PC-9 (cell line): ENCODE measurements around the gene CFAP91. TPM values are rescaled to one million over a fixed set of nuclear protein-coding genes. Genes with fewer than 3 reads are reported as not detected.

Experiments used
- BruUV-seq: library from RNA; stranded (reverse); fragments of 400-500 nt; replicated peaks from 2 replicates; lab custom pipeline; 2021; lab: Mats Ljungman, UMichigan
- CTCF ChIA-PET: fragments of 300-600 bp; sonication (Branson Sonifier 250); formaldehyde crosslinking; loops from one replicate; lab custom pipeline; 2022; ENCODE audit warnings: antibody characterized with exemption; lab: Charles Lee
- POLR2A ChIA-PET: fragments of 300-600 bp; sonication (Branson Sonifier 250); formaldehyde crosslinking; loops from one replicate; lab custom pipeline; 2022; ENCODE audit warnings: antibody characterized with exemption; ENCODE audit not compliant: unreplicated experiment; lab: Charles Lee
- DNase-seq, 2 experiments: peaks; one replicate each; pipeline versions ENCODE4 v3.0.0 to v3.0.0-alpha.2; 2015 to 2022; ENCODE audit warnings: mixed read lengths in 1 of 2
- H2AFZ ChIP-seq: fragments of 200-600 bp; sonication (generic); 2 replicates; pipeline ENCODE4 v1.8.1; 2017; ENCODE audit warnings: antibody characterized with exemption
- H3F3A ChIP-seq: fragments of 200-600 bp; sonication (generic); 2 replicates; pipeline ENCODE4 v1.8.1; 2017; ENCODE audit warnings: antibody characterized with exemption, mild to moderate bottlenecking, low read depth; ENCODE audit not compliant: insufficient read depth
- H3K27ac ChIP-seq: fragments of 200-600 bp; sonication (generic); 2 replicates; pipeline ENCODE4 v1.6.1; 2016; ENCODE audit warnings: mixed run types
- H3K27me3 ChIP-seq: fragments of 200-600 bp; sonication (generic); 2 replicates; pipeline ENCODE4 v1.6.1; 2016; ENCODE audit warnings: low read depth, mixed run types; ENCODE audit not compliant: insufficient read depth
- H3K36me3 ChIP-seq: fragments of 200-600 bp; sonication (generic); 2 replicates; pipeline ENCODE4 v1.6.1; 2016; ENCODE audit warnings: low read depth, mixed run types
- H3K4me1 ChIP-seq: fragments of 200-600 bp; sonication (generic); replicated peaks from 2 replicates; pipeline ENCODE4 v1.6.1; 2016; ENCODE audit warnings: mixed run types; ENCODE audit not compliant: insufficient read depth
- H3K4me2 ChIP-seq: fragments of 200-600 bp; sonication (generic); 2 replicates; pipeline ENCODE4 v1.6.1; 2017; ENCODE audit warnings: mixed run types
- H3K4me3 ChIP-seq: fragments of 200-600 bp; sonication (generic); 2 replicates; pipeline ENCODE4 v1.6.1; 2016; ENCODE audit warnings: mixed run types
- H3K79me2 ChIP-seq: fragments of 200-600 bp; sonication (generic); 2 replicates; pipeline ENCODE4 v1.6.1; 2017; ENCODE audit warnings: low read depth, mixed run types
- H3K9me2 ChIP-seq: fragments of 200-600 bp; sonication (generic); 2 replicates; pipeline ENCODE4 v1.8.1; 2017; ENCODE audit warnings: mild to moderate bottlenecking; ENCODE audit not compliant: insufficient read depth
- H3K9me3 ChIP-seq: fragments of 200-600 bp; sonication (generic); 2 replicates; pipeline ENCODE4 v1.8.1; 2016; ENCODE audit warnings: low read depth; ENCODE audit not compliant: insufficient read depth
- H4K20me1 ChIP-seq: fragments of 200-600 bp; sonication (generic); 2 replicates; pipeline ENCODE4 v1.8.1; 2017; ENCODE audit not compliant: insufficient read depth
- CTCF ChIP-seq: fragments of 200-600 bp; sonication (generic); conservative IDR thresholded peaks from 2 replicates; pipeline ENCODE4 v1.6.1; 2017; ENCODE audit warnings: mixed run types, antibody characterized with exemption, mild to moderate bottlenecking, moderate library complexity
- EZH2 ChIP-seq: fragments of 200-600 bp; sonication (generic); IDR thresholded peaks from 2 replicates; pipeline ENCODE4 v1.8.0; 2017; ENCODE audit warnings: antibody characterized with exemption, low read depth
- intact Hi-C: fragments of 100-400 bp; cut with micrococcal nuclease; formaldehyde crosslinking; loops from one replicate; pipeline ENCODE4 v1.10.0; 2022; ENCODE audit not compliant: unreplicated experiment
- total RNA-seq: library from RNA; stranded (reverse); gene quantifications from 2 replicates; pipeline ENCODE4 v1.2.3, GENCODE V29; 2021

The CFAP91 gene
- total RNA-seq, 1 experiment from 2014 or later, result 1.2 TPM

GRCh38 chr3:119751423-119751822, 48.6 kb downstream of the CFAP91 start:
- Histone ChIP-seq H4K20me1 (no peaks in the 10 kb centered on the region), H3K27ac (no peak overlapping the region), H3K9me2 (peaks cover 4% of the 10 kb centered on the region; the same call in 1 of the 2 replicates), H3K4me2 (no peak overlapping the region), H3F3A (no peaks in the 10 kb centered on the region), H2AFZ (no peak overlapping the region), H3K27me3 (no peaks in the 10 kb centered on the region), H3K4me1 (no peaks in the 10 kb centered on the region), H3K36me3 (no peaks in the 10 kb centered on the region), H3K4me3 (no peak overlapping the region), H3K9me3 (peaks cover 3% of the 10 kb centered on the region; the same call in 1 of the 2 replicates), H3K79me2 (no peaks in the 10 kb centered on the region)
- no TSS peak for BruUV-seq
- CTCF ChIA-PET, result no interaction called here
- TF ChIP-seq CTCF (no peak), EZH2 (no peak)
- intact Hi-C loops, result no loop called here
- no peak for DNase-seq
- POLR2A ChIA-PET, result no interaction called here

Other genes with a start within 250 kb of the CFAP91 start
- 46.8 and 51.7 TPM in 2 replicates for gene TMEM39A, start 239.4 kb upstream of the CFAP91 start, total RNA-seq
- 8.8 and 11.9 TPM in 2 replicates for gene POGLUT1, start 234.1 kb upstream of the CFAP91 start, total RNA-seq
- 145 and 203 TPM in 2 replicates for gene TIMMDC1, start 204.5 kb upstream of the CFAP91 start, total RNA-seq
- gene CD80, start 143.4 kb upstream of the CFAP91 start, total RNA-seq, result not detected in 2 replicates
- 1.4 and 1.6 TPM in 2 replicates for gene ADPRH, start 123.5 kb upstream of the CFAP91 start, total RNA-seq
- not detected in 2 replicates for gene PLA1A, start 105.1 kb upstream of the CFAP91 start, total RNA-seq
- 3.0 and 3.5 TPM in 2 replicates for gene POPDC2, start 42.4 kb upstream of the CFAP91 start, total RNA-seq
- gene COX17, start 25.6 kb upstream of the CFAP91 start, total RNA-seq, result 57.6 and 61.4 TPM in 2 replicates
- gene NR1I2, start 79.1 kb downstream of the CFAP91 start, total RNA-seq, result not detected in 2 replicates